ENCODE data around the gene AFP.

DNA sequence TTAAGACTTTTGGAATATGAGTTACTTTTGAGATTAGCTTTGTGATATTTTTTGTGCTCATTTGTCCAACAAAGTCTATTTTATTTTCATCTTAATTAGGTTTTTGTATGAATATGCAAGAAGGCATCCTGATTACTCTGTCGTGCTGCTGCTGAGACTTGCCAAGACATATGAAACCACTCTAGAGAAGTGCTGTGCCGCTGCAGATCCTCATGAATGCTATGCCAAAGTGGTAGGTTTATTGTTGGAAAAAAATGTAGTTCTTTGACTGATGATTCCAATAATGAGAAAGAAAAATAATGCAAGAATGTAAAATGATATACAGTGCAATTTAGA, 21.1 kb upstream of the AFP start:
- TF ChIP-seq, protein P1, sequence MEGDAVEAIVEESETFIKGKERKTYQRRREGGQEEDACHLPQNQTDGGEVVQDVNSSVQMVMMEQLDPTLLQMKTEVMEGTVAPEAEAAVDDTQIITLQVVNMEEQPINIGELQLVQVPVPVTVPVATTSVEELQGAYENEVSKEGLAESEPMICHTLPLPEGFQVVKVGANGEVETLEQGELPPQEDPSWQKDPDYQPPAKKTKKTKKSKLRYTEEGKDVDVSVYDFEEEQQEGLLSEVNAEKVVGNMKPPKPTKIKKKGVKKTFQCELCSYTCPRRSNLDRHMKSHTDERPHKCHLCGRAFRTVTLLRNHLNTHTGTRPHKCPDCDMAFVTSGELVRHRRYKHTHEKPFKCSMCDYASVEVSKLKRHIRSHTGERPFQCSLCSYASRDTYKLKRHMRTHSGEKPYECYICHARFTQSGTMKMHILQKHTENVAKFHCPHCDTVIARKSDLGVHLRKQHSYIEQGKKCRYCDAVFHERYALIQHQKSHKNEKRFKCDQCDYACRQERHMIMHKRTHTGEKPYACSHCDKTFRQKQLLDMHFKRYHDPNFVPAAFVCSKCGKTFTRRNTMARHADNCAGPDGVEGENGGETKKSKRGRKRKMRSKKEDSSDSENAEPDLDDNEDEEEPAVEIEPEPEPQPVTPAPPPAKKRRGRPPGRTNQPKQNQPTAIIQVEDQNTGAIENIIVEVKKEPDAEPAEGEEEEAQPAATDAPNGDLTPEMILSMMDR (IDR thresholded peaks at IDR 0.05), result no peak
- no peak for TF ChIP-seq EZH2 (IDR thresholded peaks at IDR 0.05; ENCODE audit: borderline replicate concordance, insufficient read depth, low read depth, low read length, poor library complexity, severe bottlenecking)
